Tibial artery (tissue), 4 donors: ENCODE data around the gene RGS13.

Experiments
- DNase-seq, 2 donors: peaks; one replicate each; pipeline ENCODE4 v3.0.0-alpha.2; 2019
- H3K27ac ChIP-seq, 2 donors: fragments of 200-600 bp; sonication (generic) in 1 of 2; 1 replicate in 1 of 2; 2 replicates in 1 of 2; pipeline ENCODE4 v1.5.1; 2018 to 2019; ENCODE audit warnings: mild to moderate bottlenecking in 1 of 2
- H3K27me3 ChIP-seq, 2 donors: fragments of 200-600 bp; sonication (generic) in 1 of 2; one replicate each; pipeline versions ENCODE4 v1.5.1 to v1.6.0; 2016 to 2019
- H3K36me3 ChIP-seq, 3 donors: fragments of 200-600 bp; sonication (generic) in 2 of 3; one replicate each; pipeline ENCODE4 v1.5.1; 2016 to 2019; ENCODE audit warnings: mild to moderate bottlenecking in 2 of 3
- H3K4me1 ChIP-seq, 4 donors: fragments of 200-600 bp; sonication (generic) in 2 of 4; 1 replicate in 3 of 4; 2 replicates in 1 of 4; pipeline ENCODE4 v1.5.1; 2016 to 2019
- H3K4me3 ChIP-seq, 2 donors: fragments of 200-600 bp; sonication (generic) in 1 of 2; 1 replicate in 1 of 2; 2 replicates in 1 of 2; pipeline ENCODE4 v1.5.1; 2018 to 2019; ENCODE audit warnings: mild to moderate bottlenecking in 2 of 2
- H3K9me3 ChIP-seq, 3 donors: fragments of 200-600 bp; sonication (generic) in 1 of 3; one replicate each; pipeline ENCODE4 v1.5.1; 2016 to 2019
- CTCF ChIP-seq, 2 experiments: fragments of 200-600 bp in 1 of 2; fragments of 450-650 bp in 1 of 2; IDR thresholded peaks; one replicate each; pipeline ENCODE4 v1.5.1; 2017 to 2019; ENCODE audit warnings: antibody characterized with exemption in 2 of 2, mild to moderate bottlenecking in 1 of 2, moderate library complexity in 1 of 2
- intact Hi-C: fragments of 100-400 bp; cut with DNase I; formaldehyde crosslinking; loops from one replicate; pipeline ENCODE4 v1.15.0; 2023; ENCODE audit warnings: low total_unique reads

RGS13 gene

GRCh38 chr1:192632188-192632587 lies 3.8 kb upstream of the RGS13 start:
- intact Hi-C loops: no loop called here
- H3K4me1 ChIP-seq: peaks cover 0 to 22% (median 7%) of the 10 kb centered on the region in 4 donors
- DNase-seq: no peak
- H3K36me3 ChIP-seq: no peaks in the 10 kb centered on the region
- no peak overlapping the region for H3K27ac ChIP-seq
- TF ChIP-seq CTCF (IDR thresholded peaks at IDR 0.05): no peak
- H3K4me3 ChIP-seq: no peak overlapping the region
- H3K9me3 ChIP-seq: no peaks in the 10 kb centered on the region
- H3K27me3 ChIP-seq: no peaks in the 10 kb centered on the region

GRCh38 chr1:192632641-192633532 lies 3.1 kb upstream of the RGS13 start:
- Histone ChIP-seq H3K27ac (no peak overlapping the region), H3K9me3 (no peaks in the 10 kb centered on the region), H3K4me3 (no peak overlapping the region), H3K36me3 (no peaks in the 10 kb centered on the region), H3K4me1 (peaks cover 0 to 18% (median 7%) of the 10 kb centered on the region in 4 donors), H3K27me3 (no peaks in the 10 kb centered on the region)
- intact Hi-C loops: no loop called here
- TF ChIP-seq CTCF (IDR thresholded peaks at IDR 0.05): no peak
- DNase-seq: no peak

- Histone ChIP-seq H3K27ac (no peak overlapping the region), H3K27me3 (no peaks in the 10 kb centered on the region), H3K36me3 (no peaks in the 10 kb centered on the region), H3K4me1 (peaks cover 0 to 18% (median 7%) of the 10 kb centered on the region in 4 donors), H3K9me3 (no peaks in the 10 kb centered on the region), H3K4me3 (no peak overlapping the region)
- no peak for DNase-seq
- intact Hi-C loops: no loop called here
- no peak for TF ChIP-seq CTCF (IDR thresholded peaks at IDR 0.05)
These were observed 2.3 kb upstream of the RGS13 start for GRCh38 chr1:192633533-192634253.

- no peaks in the 10 kb centered on the region for H3K9me3 ChIP-seq
- peaks cover 0 to 7% (median 0%) of the 10 kb centered on the region in 4 donors for H3K4me1 ChIP-seq
- no peak overlapping the region for H3K4me3 ChIP-seq
- intact Hi-C loops: no loop called here
- no peak for DNase-seq
- no peaks in the 10 kb centered on the region for H3K36me3 ChIP-seq
- no peaks in the 10 kb centered on the region for H3K27me3 ChIP-seq
- TF ChIP-seq CTCF (IDR thresholded peaks at IDR 0.05): no peak
- no peak overlapping the region for H3K27ac ChIP-seq
These were observed 906 bp upstream of the RGS13 start for GRCh38 chr1:192635041-192635440.

- Histone ChIP-seq H3K4me3 (no peak overlapping the region), H3K9me3 (no peaks in the 10 kb centered on the region), H3K27ac (no peak overlapping the region), H3K36me3 (no peaks in the 10 kb centered on the region), H3K27me3 (no peaks in the 10 kb centered on the region), H3K4me1 (no peaks in the 10 kb centered on the region)
- intact Hi-C loops: no loop called here
- no peak for TF ChIP-seq CTCF (IDR thresholded peaks at IDR 0.05)
- no peak for DNase-seq
These were observed 3.8 kb downstream of the RGS13 start for GRCh38 chr1:192639607-192640368.
